Endometrial microvascular endothelial cells (primary cell): ENCODE measurements around the gene GSTA2. TPM values are rescaled to one million over a fixed set of nuclear protein-coding genes. Genes with fewer than 3 reads are reported as not detected.
"Not testable (repeated sequence)": the region's sequence is repeated elsewhere in the genome, so short reads cannot be mapped to it uniquely, and the experiment has no call there.

Source experiments
- in situ Hi-C: cut with HindIII; loops from 2 replicates; pipeline ENCODE4 v1.10.0; 2017; ENCODE audit warnings: low sequenced_read_pairs, low pct_unique_long_range_greater_than_20kb; ENCODE audit errors: inconsistent ontology term
- total RNA-seq: library from RNA; depleted of rRNA; stranded (reverse); fragments of >200 nt; gene quantifications from one replicate; pipeline ENCODE4 v1.2.3, GENCODE V29; 2015; ENCODE audit errors: inconsistent ontology term

Gene GSTA2
- not detected for total RNA-seq

DNA sequence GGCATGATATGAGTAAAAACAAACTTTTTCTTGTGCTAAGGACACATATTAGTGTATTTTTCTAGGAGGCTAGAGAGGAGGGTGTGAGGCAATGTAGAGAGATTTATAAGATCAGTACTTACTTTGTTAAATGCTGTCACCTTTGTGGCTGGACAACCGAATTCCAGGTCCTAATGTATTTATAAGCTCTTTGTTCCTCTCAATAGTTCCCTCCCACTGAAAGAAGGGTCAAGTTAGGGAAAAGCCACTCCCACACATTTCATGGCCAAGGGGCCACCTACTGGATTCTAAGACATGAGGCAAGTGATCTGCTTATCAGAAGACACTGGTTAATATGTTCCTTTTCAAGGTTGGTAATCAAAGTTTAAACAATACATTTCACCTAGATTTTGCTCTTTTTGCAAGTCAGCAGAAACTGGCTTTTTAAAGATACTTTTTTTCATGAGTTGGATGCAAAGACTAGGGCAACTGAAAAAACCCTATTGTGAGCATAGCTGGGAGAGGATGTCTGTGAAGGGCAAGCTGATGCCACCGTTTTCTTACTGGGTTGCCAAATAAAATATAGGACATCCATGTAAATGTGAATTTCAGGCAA, at the start of gene GSTA2:
Gene GSTA2, minus strand, starts transcription at position 154 of the 595 bp plus-strand sequence. CDS start 5,528 bp downstream, outside the sequence.
- in situ Hi-C loops, result not testable (repeated sequence)

GRCh38 chr6:52809777-52810176, 46.5 kb upstream of the GSTA2 start:
- in situ Hi-C loops, result not testable (repeated sequence)

- in situ Hi-C loops, result no loop called here
Measured at GRCh38 chr6:52808660-52809059, 45.4 kb upstream of the GSTA2 start.

DNA sequence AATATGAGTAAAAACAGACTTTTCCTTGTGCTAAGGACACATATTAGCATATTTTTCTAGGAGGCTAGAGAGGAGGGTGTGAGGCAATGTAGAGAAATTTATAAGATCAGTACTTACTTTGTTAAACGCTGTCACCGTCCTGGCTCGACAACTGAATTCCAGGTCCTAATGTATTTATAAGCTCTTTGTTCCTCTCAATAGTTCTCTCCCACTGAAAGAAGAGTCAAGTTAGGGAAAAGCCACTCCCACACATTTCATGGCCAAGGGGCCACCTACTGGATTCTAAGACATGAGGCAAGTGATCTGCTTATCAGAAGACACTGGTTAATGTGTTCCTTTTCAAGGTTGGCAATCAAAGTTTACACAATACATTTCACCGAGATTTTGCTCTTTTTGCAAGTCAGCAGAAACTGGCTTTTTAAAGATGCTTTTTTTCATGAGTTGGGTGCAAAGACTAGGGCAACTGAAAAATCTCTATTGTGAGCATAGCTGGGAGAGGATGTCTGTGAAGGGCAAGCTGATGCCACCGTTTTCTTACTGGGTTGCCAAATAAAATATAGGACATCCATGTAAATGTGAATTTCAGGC, 40.5 kb upstream of the GSTA2 start, which contains the start of gene GSTA1:
Gene GSTA1, minus strand, starts transcription at position 149 of the 588 bp plus-strand sequence. CDS start 4,549 bp downstream, outside the sequence.
- in situ Hi-C loops, result not testable (repeated sequence)

- in situ Hi-C loops, result no loop called here
Measured at GRCh38 chr6:52802806-52803205, 39.5 kb upstream of the GSTA2 start.

DNA sequence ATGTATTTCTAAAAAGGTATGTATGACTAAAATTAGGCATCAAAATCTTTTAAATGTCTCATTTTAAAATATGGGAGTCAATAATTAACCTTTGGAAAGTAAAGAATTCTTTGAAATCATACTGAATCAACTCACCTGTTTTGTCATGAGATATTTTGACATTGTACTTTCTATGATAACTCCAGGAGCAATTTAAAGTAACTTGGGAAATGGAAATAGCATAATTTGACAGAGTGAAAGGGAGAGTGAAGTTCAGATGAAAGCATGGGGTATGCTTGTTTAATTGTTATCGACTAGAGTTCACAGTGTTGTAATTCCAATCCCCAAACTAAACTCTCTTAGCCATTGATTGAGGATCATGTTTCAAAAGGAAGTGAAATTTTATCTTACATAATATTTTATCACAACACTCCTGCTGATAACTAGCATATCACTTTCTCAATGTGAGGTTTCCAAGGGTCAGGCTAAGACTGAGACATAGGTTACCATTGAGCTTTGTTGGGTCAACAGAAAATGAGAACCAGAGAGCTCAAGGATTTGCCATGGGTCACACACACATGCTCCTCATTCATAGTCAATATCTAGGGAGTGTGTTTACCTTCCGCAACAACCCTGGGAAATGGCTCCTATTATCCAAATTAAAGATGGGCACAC, 38.0 kb upstream of the GSTA2 start:
- in situ Hi-C loops, result no loop called here

GRCh38 chr6:52799272-52799671, 36.0 kb upstream of the GSTA2 start:
- in situ Hi-C loops, result not testable (repeated sequence)

DNA sequence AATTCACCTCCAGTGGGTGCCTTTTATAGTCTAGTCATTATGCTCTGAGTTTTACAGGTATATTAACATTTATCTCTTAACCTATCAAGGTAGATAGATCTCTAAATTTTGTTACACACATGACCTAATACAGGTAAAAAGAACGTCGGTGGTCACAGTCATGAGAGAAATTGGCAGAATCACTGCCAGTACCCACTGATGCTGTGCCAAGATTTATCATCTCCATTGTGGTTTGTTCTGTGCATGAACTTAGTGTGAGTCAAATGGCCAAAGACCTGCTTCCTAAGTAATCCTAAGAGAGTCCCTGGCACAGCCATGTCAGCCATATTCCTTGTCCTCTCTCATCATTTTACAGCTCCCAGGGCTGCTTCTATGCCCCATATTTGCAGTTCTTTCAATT, 31.1 kb upstream of the GSTA2 start:
- in situ Hi-C loops, result not testable (repeated sequence)

DNA sequence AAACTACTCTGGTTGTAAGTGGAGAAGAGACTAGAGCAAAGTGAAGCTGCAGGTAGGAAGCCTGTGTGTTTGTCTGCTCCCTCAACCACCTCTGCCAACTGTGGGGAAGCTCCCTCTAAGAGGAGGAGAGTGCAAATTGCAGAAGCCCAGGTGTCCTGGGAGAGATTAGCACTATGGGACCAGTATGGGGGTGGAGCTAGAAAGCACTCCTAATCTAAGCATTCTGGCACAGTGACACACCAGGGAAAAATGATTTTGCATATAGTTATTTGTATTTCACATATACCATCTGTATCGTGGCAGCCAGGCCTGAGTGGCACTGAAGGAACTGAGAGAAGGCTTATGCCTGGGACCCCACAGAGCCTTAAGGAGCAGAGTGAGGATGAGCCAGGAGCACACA, 27.6 kb upstream of the GSTA2 start:
- in situ Hi-C loops, result no loop called here

- in situ Hi-C loops, result not testable (repeated sequence)
Measured at GRCh38 chr6:52789658-52790057, 26.4 kb upstream of the GSTA2 start.

DNA sequence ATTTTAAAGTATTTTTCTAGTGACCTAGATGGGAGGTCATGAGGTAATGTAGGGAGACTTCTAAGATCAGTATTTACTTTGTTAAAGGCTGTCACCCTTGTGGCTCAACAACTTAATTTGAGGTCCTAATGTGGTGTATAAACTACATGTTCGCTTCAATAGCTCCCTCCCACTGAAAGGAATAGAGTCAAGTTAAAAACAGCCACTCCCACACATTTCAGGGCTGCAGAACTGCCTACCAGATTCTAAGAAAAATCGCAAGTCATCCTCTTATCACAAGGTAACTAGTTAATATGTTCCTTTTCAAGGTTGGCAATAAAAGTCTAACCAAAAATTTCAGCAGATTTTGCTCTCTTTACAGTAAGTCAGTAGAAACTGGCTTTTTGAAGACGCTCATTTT, 25.2 kb upstream of the GSTA2 start:
- in situ Hi-C loops, result no loop called here

GRCh38 chr6:52787917-52788316, 24.6 kb upstream of the GSTA2 start:
- in situ Hi-C loops, result no loop called here

DNA sequence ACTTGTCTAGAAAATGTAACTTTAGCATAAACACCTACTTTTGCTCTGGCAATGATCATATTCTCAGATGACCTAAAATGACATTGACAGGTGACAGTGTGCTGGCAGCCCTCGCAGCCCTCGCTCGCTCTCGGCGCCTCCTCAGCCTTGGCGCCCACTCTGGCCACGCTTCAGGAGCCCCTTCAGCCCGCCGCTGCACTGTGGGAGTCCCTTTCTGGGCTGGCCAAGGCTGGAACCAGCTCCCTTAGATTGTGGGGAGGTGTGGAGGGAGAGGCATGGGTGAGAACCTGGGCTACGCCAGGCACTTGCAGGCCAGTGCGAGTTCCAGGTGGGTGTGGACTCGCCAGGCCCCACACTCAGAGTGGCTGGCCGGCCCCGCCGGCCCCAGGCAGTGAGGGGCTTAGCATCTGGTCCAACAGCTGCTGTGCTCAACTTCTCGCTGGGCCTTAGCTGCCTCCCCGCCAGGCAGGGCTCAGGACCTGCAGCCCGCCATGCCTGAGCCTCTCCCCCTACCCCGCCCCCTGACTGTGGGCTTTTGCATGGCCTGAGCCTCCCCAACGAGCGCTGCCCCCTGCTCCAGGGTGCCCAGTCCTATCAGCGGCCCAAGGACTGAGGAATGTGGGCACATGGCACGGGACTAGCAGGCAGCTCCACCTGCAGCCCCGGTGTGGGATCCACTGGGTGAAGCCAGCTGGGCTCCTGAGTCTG, 23.1 kb upstream of the GSTA2 start:
- in situ Hi-C loops, result no loop called here

- in situ Hi-C loops, result not testable (repeated sequence)
Measured at GRCh38 chr6:52782696-52783274, 19.5 kb upstream of the GSTA2 start.

- in situ Hi-C loops, result not testable (repeated sequence)
Measured at GRCh38 chr6:52782209-52782608, 18.9 kb upstream of the GSTA2 start.

DNA sequence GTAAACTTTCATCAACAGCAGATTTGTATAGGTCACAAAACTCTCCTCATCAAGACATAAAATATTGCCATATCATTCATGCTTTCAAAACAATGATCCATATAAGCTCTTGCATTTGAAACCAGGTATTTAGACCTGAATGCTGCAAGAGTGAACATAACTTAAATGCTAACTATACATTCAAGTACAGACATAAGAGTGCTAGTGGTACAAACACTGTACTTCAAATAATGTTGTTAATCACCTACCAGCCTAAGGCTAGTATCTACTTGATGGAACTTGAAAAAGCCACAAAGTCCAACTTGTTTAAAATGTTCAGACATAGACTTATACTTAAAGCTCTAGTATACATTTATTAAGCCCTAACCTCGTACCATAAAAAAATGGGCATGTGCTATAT, 16.0 kb upstream of the GSTA2 start:
- in situ Hi-C loops, result no loop called here

DNA sequence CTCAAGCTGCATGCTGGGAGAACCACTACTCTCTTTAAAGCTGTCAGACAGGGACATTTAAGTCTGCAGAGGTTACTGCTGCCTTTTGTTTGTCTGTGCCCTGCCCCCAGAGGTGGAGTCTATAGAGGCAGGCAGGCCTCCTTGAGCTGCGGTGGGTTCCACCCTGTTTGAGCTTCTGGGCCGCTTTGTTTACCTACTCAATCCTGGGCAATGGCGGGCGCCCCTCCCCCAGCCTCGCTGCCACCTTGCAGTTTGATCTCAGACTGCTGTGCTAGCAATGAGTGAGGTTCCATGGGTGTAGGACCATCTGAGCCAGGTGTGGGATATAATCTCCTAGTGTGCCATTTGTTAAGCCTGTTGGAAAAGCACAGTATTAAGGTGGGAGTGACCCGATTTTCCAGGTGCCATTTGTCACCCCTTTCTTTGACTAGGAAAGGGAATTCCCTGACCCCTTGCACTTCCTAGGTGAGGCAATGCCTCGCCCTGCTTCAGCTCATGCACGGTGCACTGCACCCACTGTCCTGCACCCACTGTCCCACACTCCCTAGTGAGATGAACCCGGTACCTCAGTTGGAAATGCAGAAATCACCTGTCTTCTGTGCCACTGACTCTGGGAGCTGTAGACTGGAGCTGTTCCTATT, 13.6 kb upstream of the GSTA2 start:
- in situ Hi-C loops, result not testable (repeated sequence)

GRCh38 chr6:52769399-52769798, 6.1 kb upstream of the GSTA2 start:
- in situ Hi-C loops, result not testable (repeated sequence)

- in situ Hi-C loops, result not testable (repeated sequence)
Measured at GRCh38 chr6:52767658-52768057, 4.4 kb upstream of the GSTA2 start.
